MG63 (cell line): ENCODE results near the gene VAV3. TPM values are rescaled to one million over a fixed set of nuclear protein-coding genes. Genes with fewer than 3 reads are reported as not detected.

Experiments
- DNase-seq: peaks from one replicate; pipeline ENCODE4 v3.0.0-alpha.2; 2020
- H3K27me3 ChIP-seq: fragments of 250-450 bp; sonication (Bioruptor Pico); 2 replicates; pipeline ENCODE4 v1.5.1; 2020; ENCODE audit warnings: mild to moderate bottlenecking, moderate library complexity
- H3K36me3 ChIP-seq: fragments of 250-450 bp; sonication (Bioruptor Pico); 2 replicates; pipeline ENCODE4 v1.5.1; 2020; ENCODE audit warnings: mild to moderate bottlenecking, moderate library complexity
- H3K4me3 ChIP-seq: fragments of 250-450 bp; sonication (Bioruptor Pico); 2 replicates; pipeline ENCODE4 v1.5.1; 2020; ENCODE audit warnings: mild to moderate bottlenecking, moderate library complexity
- H3K9me3 ChIP-seq: fragments of 250-450 bp; sonication (Bioruptor Pico); 2 replicates; pipeline ENCODE4 v1.5.1; 2020; ENCODE audit warnings: mild to moderate bottlenecking, moderate library complexity
- total RNA-seq: library from RNA; depleted of rRNA; stranded (reverse); fragments of >200 nt; shearing (Covaris generic); gene quantifications from 2 replicates; pipeline ENCODE4 v1.2.3, GENCODE V29; 2014; ENCODE audit warnings: low replicate concordance

Gene VAV3
- total RNA-seq, 1 experiment from 2014 or later: 0.30 TPM

DNA sequence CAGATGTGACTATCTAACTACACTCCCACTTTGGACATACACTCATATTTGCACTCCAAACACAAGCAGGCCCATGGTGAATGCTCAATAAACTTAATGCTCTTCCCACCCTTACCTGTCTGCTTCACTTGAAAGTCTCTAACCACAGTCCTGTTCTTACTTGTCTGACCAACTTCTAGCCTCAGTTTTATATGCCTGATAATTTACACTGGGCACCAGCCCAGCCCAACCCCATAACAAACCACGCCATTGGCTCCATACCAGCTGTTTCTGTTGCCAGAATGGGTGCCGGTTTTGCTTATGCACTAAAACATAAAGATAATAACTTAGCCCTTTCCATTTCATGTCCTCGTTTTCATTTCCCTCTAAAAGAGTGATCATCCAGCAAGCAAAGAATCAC, 428.7 kb downstream of the VAV3 start:
- peak; percentile 89 for DNase-seq
- H3K36me3 ChIP-seq: no peaks in the 10 kb centered on the region
- no peaks in the 10 kb centered on the region for H3K9me3 ChIP-seq
- no peak overlapping the region for H3K4me3 ChIP-seq
- H3K27me3 ChIP-seq: no peaks in the 10 kb centered on the region

DNA sequence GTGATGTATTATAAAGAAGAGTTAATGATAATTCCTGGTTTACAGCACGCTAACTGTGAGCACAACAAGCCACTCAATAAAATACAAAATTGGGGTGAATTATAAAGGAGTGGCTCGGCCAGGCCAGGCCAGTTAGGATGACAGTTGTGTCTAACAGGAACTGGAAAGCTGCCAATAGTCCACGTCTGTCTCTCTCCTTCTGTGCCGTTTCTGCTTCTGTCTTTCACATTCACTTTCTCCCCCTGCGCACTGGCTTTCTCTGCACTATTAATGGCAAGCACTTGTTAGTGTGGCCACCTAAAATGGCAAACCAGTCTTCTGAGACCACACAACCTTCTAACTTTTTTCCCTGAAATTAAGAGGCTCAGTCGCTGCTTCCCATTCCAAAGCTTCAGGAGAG, 429.9 kb downstream of the VAV3 start:
- H3K9me3 ChIP-seq: no peaks in the 10 kb centered on the region
- H3K36me3 ChIP-seq: no peaks in the 10 kb centered on the region
- H3K27me3 ChIP-seq: no peaks in the 10 kb centered on the region
- DNase-seq: no peak
- no peak overlapping the region for H3K4me3 ChIP-seq

DNA sequence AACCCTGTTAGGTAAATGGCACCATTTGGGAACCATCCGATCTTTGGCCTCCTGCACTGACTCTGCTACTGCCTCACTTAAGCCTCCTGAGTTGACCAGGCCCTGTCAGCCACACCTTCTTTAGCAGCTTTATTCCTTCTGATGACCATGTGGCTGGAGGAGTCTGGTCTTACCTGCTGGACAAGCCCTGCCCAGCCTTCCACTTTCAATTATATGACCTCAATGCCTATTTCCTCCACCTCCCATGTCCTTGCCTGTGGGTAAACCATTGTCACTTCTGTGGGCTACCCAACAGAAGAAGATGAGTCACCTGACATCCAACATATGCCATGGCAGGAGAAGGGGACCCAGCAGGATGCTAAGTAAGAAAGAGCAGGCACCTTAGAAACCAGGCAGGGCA, 430.3 kb downstream of the VAV3 start:
- no peak for DNase-seq

DNA sequence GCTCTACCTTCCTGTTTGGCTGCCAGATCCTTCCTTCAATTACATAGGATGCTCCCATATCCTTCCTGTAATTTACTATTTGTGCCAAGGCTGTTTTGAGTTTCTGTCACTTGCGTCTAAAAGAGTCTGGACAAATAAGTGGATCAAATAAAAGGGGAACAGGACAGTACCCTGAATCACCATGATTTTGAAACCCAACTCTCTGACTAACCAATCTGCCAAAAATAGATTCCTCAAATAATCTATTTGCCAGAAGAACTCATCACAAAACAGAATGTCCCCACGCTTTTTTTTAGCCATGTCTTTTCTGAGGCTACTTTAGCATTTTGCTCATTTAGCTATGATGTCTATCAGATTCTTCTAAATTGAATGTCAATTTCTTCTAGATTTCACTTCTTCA, 431.5 kb downstream of the VAV3 start:
- Histone ChIP-seq H3K4me3 (no peak overlapping the region), H3K27me3 (0 out of 2 replicates have a peak, but pooled peaks cover 2% of the 10 kb centered on the region), H3K36me3 (no peaks in the 10 kb centered on the region), H3K9me3 (no peaks in the 10 kb centered on the region)
- no peak for DNase-seq

More for the DNA sequence above, 430.3 kb downstream of the VAV3 start:
- H3K4me3 ChIP-seq: no peak overlapping the region
- H3K27me3 ChIP-seq: no peaks in the 10 kb centered on the region
- no peaks in the 10 kb centered on the region for H3K9me3 ChIP-seq
- no peaks in the 10 kb centered on the region for H3K36me3 ChIP-seq

DNA sequence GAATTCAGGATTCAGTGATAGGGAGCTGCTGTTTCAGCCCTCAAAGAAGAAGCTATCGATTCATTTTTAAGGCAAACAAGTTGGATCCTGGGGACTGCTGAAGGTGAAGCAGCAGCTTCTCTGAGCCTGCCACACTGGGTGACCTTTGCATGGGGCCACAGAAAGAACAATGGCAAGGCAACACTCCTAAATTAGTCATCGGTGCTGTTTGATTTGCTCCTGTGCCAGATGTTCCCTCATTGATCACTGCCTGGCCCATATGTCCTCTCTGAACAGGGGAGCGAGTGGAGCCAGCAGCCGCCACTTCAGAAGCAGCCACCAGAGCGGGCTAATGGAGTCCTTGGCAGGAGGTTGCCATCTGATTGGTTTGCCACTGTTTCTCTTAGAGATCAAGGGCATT, 432.7 kb downstream of the VAV3 start:
- no peaks in the 10 kb centered on the region for H3K36me3 ChIP-seq
- no peak overlapping the region for H3K4me3 ChIP-seq
- H3K27me3 ChIP-seq: peaks cover 2% of the 10 kb centered on the region; the same call in 1 of the 2 replicates
- no peaks in the 10 kb centered on the region for H3K9me3 ChIP-seq
- DNase-seq: peak; percentile 59

DNA sequence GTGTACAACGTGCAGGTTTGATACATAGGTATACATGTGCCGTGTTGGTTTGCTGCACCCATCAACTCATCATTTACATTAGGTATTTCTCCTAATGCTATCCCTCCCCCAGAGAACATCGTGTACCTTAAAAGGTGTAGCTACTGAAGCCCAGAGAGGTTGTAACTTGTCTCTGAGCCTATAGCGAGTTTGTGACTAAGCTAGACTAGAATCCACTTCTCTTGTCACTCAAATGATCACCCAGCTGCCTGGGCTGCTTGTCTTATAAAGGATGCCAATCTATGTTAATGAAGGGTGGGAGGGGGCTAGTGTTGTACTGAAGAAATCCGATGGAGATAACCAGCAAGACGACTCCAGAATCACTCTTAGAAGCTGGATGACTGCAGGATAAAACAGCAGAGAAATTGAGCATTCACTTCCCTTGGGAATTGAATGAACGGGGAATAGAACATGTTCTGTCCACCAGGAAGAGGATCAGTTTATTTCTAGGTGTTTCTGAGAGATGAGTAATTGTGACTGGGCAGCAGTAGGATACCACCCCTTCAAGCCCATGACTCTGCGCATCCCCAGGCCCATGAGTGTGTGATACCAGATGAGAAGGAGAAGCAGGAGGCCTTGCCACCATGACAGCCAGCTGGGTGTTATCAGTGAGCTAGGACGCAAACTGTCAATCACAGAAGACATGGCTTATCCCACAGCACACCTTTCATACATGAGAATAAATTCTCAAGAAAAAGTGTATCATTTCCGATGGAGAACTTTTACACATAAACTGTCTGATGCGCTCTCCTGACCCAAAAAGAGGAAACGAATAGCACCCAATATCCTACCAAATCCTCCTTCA, 433.7 kb downstream of the VAV3 start:
- no peaks in the 10 kb centered on the region for H3K9me3 ChIP-seq
- H3K4me3 ChIP-seq: no peak overlapping the region
- no peak for DNase-seq
- no peaks in the 10 kb centered on the region for H3K36me3 ChIP-seq
- H3K27me3 ChIP-seq: peaks cover 2% of the 10 kb centered on the region; the same call in 1 of the 2 replicates

DNA sequence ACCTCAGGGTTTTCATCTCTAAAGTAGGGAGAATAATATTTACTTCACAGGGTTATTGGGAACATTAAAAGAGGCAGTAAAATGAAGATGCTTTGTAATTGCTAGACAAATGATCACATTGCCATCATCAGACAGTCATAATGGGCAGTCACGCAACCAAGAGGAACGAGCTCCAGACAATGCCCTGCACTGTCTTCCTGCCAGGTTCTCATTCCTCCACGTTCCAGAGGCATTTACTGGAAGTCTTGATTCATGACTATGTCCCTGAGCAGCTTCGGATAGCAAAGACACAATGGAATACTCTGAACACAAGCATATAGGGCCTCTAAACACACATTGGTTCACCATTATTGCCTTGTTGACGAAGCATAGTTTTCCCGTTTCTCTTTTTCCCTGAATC, 434.4 kb downstream of the VAV3 start:
- Histone ChIP-seq H3K4me3 (no peak overlapping the region), H3K9me3 (no peaks in the 10 kb centered on the region), H3K27me3 (peaks cover 2% of the 10 kb centered on the region; the same call in 1 of the 2 replicates), H3K36me3 (no peaks in the 10 kb centered on the region)
- peak; percentile 34 for DNase-seq

DNA sequence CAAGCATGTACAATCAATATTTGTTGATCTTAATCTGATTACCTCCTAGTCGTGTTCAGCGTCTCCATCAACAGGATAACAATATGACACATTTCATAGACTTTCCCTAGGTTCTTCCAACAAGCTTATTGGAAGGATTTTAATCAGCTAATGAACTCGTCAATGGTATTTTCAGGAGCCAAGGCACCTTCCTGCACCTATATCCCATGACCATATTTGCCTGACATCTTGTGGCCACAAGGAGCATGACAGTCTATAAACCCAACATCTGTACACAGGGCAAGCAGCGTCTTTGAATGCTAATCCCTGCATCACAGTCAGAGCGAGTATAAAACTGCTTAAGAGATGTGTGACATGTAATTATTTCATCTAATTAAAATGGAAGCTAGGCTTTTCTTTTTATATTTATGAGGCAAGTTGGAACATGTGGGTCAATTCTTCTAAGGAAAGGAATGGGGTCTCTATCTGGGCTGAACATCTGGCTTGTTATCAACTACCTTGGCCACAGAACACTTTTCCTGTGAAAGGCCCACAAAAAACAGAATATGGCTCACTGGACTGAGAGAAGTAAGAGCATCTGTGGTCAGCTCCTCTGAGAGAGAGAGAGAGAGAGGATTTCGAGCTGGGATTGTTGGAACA, 435.4 kb downstream of the VAV3 start:
- H3K27me3 ChIP-seq: peaks cover 2% of the 10 kb centered on the region; the same call in 1 of the 2 replicates
- H3K36me3 ChIP-seq: no peaks in the 10 kb centered on the region
- H3K4me3 ChIP-seq: no peak overlapping the region
- no peaks in the 10 kb centered on the region for H3K9me3 ChIP-seq
- peak; percentile 36 for DNase-seq

DNA sequence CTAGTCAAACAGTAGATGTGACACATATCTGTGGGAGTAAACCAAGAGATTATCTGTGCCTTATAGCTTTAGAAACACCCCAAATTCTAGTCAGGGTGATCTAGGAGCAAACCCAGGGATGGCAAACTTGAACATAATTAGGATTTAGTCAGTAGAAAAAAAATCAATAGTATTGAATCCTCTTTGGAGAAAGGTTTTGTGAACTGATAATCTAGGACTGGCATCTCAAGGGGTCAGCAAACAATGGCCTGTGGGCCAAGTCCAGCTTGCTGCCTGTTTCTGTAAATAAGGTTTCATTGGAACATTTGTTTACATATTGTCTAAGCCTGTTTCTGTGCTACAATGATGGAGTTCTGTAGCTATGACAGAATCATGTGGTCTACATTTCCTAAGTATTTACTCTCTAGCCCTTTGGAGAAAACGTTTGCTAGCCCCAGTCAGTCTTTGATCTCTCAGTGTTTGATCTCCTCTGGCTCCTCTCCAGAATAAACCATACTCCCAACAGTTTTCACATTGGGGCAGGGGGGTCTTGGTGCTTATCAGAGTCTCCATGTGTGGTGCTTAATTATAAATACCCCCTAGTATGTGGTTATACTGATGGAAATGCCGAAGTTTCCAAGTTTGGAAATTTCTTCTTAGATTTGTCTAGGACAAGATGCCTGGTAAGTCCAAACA, 438.3 kb downstream of the VAV3 start:
- no peak for DNase-seq
- no peaks in the 10 kb centered on the region for H3K9me3 ChIP-seq

DNA sequence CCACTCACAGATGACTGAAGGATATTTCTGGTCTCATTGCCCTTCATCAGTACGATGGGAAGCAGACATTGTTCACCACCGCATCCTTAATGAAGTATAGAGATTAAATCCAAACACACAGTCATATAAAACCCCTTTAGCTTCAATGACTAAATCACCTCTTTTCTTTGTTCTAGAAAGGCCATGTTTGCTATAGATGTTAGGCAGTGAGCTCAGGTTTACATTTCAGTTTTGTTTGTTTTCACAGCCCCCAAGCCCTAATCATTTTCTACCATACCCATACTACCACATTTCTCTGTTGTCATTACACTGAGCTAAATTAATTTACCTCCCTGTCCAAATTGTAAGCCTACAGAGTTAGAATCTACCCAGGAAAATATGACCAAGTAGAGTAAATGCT, 439.0 kb downstream of the VAV3 start:
- H3K4me3 ChIP-seq: no peak overlapping the region

More for the DNA sequence above, 438.3 kb downstream of the VAV3 start:
- H3K36me3 ChIP-seq: no peaks in the 10 kb centered on the region
- peaks cover 2% of the 10 kb centered on the region; the same call in 1 of the 2 replicates for H3K27me3 ChIP-seq
- no peak overlapping the region for H3K4me3 ChIP-seq

DNA sequence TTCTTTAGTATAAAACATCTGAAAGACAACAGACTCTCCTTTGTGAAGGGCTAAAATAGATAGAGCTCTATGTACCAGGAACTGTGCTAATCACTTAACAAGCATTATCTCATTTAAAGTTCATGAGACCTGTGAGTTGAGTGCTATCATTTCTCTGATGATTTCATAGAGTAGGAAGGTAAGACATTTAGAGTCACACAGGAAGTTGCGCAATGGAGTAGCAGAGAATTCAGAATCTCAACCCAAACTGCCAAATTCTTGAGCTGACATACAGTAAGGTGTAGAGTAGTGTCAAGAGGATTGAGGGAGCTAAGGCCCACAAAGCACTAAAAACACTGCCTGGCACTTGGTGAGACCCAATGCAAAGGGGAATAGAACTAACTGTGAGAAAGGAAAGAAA, 439.8 kb downstream of the VAV3 start:
- Histone ChIP-seq H3K4me3 (no peak overlapping the region), H3K36me3 (no peaks in the 10 kb centered on the region), H3K27me3 (peaks cover 2% of the 10 kb centered on the region; the same call in 1 of the 2 replicates), H3K9me3 (no peaks in the 10 kb centered on the region)
- DNase-seq: no peak

More for the DNA sequence above, 439.0 kb downstream of the VAV3 start:
- Histone ChIP-seq H3K27me3 (peaks cover 2% of the 10 kb centered on the region; the same call in 1 of the 2 replicates), H3K36me3 (no peaks in the 10 kb centered on the region), H3K9me3 (no peaks in the 10 kb centered on the region)
- DNase-seq: no peak

DNA sequence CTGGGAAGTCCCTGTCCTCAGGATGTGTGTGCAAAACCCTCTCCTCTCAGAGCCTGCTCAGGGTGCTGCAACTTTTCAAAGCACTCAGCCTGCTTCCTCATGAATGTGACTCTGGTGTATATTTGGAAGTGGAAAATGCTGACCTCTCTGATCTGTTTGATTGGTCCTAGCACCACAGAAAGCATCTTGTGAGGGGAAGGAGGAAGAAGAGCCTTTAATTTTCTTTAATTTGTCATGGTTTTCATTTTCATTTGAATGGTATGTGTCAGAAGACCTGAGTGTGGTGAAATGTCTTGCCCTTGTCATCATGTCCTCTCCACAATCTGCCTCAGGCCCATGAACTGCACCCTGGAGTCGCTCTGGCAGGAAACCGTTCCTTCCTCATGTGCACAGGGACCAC, 440.7 kb downstream of the VAV3 start:
- no peaks in the 10 kb centered on the region for H3K36me3 ChIP-seq
- no peak overlapping the region for H3K4me3 ChIP-seq
- peaks cover 4% of the 10 kb centered on the region; the same call in 1 of the 2 replicates for H3K27me3 ChIP-seq
- DNase-seq: no peak
- 0 out of 2 replicates have a peak, but pooled peaks cover 3% of the 10 kb centered on the region for H3K9me3 ChIP-seq

DNA sequence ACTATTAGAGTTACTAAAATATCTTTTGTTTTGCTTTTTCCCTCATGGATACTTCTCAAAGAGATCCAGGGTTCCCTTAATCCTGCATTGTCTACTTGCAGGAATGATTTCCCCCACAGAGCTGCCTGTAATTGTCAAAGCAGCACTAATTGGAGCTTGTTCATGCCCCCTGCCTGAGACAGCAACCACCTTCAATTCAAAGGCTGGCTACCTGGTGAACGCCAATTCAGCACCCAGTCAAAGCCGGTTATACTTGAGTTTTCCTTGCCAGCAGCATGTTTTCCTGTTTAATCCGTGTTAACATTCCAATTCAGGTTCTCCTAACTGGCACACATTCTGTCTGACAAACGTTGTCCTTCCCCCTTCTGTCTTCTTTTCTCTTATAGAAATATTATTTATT, 441.2 kb downstream of the VAV3 start:
- no peak overlapping the region for H3K4me3 ChIP-seq
- no peak for DNase-seq
- H3K9me3 ChIP-seq: 0 out of 2 replicates have a peak, but pooled peaks cover 3% of the 10 kb centered on the region
- peaks cover 3% of the 10 kb centered on the region; the same call in 1 of the 2 replicates for H3K27me3 ChIP-seq
- no peaks in the 10 kb centered on the region for H3K36me3 ChIP-seq

DNA sequence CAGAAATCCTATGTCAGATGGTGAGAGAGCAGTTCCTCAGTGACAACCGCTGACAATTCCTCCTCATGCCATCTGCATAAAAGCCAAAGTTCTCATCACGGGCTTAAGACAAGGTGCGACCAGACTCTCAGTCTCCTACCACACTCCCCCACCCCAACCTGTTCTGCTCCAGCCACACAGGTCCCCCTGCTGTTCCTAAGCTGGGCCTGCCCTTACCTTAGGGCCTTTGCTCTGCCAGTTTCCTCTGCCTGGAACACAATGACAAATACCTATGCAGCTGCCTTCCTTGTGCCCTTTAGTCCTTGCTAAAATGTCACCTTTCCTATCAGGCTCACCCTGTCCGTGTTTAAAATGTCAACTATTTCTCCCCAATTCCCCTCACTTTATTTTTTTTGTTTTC, 441.9 kb downstream of the VAV3 start:
- Histone ChIP-seq H3K36me3 (no peaks in the 10 kb centered on the region), H3K9me3 (0 out of 2 replicates have a peak, but pooled peaks cover 3% of the 10 kb centered on the region), H3K27me3 (peaks cover 3% of the 10 kb centered on the region; the same call in 1 of the 2 replicates), H3K4me3 (no peak overlapping the region)
- DNase-seq: no peak
